GM23248 (cell line): ENCODE results near the gene RBFOX1. TPM values are rescaled to one million over a fixed set of nuclear protein-coding genes. Genes with fewer than 3 reads are reported as not detected.

ENCODE experiments used
- DNase-seq: peaks from one replicate; pipeline ENCODE4 v3.0.0-alpha.2; 2015
- H2AFZ ChIP-seq: fragments of 200-600 bp; sonication (generic); 2 replicates; pipeline ENCODE4 v1.6.1; 2016; ENCODE audit warnings: antibody characterized with exemption
- H3F3A ChIP-seq: fragments of 200-600 bp; sonication (generic); 2 replicates; pipeline ENCODE4 v1.6.1; 2016; ENCODE audit warnings: mild to moderate bottlenecking, antibody characterized with exemption, mixed run types; ENCODE audit not compliant: insufficient read depth
- H3K27ac ChIP-seq: fragments of 200-600 bp; sonication (generic); 2 replicates; pipeline ENCODE4 v1.5.1; 2016; ENCODE audit warnings: mild to moderate bottlenecking
- H3K27me3 ChIP-seq: fragments of 200-600 bp; sonication (generic); replicated peaks from 2 replicates; pipeline ENCODE4 v1.6.1; 2016; ENCODE audit warnings: mild to moderate bottlenecking; ENCODE audit not compliant: insufficient read depth
- H3K36me3 ChIP-seq: fragments of 200-600 bp; sonication (generic); 2 replicates; pipeline ENCODE4 v1.6.1; 2016; ENCODE audit warnings: low read depth, mild to moderate bottlenecking
- H3K4me1 ChIP-seq: fragments of 200-600 bp; sonication (generic); 2 replicates; pipeline ENCODE4 v1.6.1; 2016; ENCODE audit warnings: mild to moderate bottlenecking; ENCODE audit not compliant: insufficient read depth
- H3K4me2 ChIP-seq: fragments of 200-600 bp; sonication (generic); one replicate; pipeline ENCODE4 v1.6.1; 2016; ENCODE audit warnings: mild to moderate bottlenecking; ENCODE audit not compliant: unreplicated experiment
- H3K4me3 ChIP-seq: fragments of 200-600 bp; sonication (generic); 2 replicates; pipeline ENCODE4 v1.5.1; 2016; ENCODE audit warnings: mild to moderate bottlenecking
- H3K79me2 ChIP-seq: fragments of 200-600 bp; sonication (generic); 2 replicates; pipeline ENCODE4 v1.6.1; 2016; ENCODE audit warnings: mild to moderate bottlenecking; ENCODE audit not compliant: insufficient read depth
- H3K9ac ChIP-seq: fragments of 200-600 bp; sonication (generic); 2 replicates; pipeline ENCODE4 v1.6.1; 2016; ENCODE audit warnings: mild to moderate bottlenecking
- H3K9me2 ChIP-seq: fragments of 200-600 bp; sonication (generic); 2 replicates; pipeline ENCODE4 v1.6.1; 2016; ENCODE audit warnings: mixed run types, mild to moderate bottlenecking, moderate library complexity; ENCODE audit not compliant: insufficient read depth
- H3K9me3 ChIP-seq: fragments of 200-600 bp; sonication (generic); one replicate; pipeline ENCODE4 v1.6.1; 2017; ENCODE audit warnings: low read depth
- H4K20me1 ChIP-seq: fragments of 200-600 bp; sonication (generic); 2 replicates; pipeline ENCODE4 v1.6.0; 2016; ENCODE audit not compliant: insufficient read depth
- EZH2 ChIP-seq: fragments of 200-600 bp; sonication (generic); IDR thresholded peaks from 2 replicates; pipeline ENCODE4 v1.6.1; 2018; ENCODE audit warnings: antibody characterized with exemption, mild to moderate bottlenecking; ENCODE audit not compliant: insufficient read depth, poor library complexity, severe bottlenecking
- EZH2phosphoT487 ChIP-seq: fragments of 200-600 bp; sonication (generic); IDR thresholded peaks from 2 replicates; pipeline ENCODE4 v1.6.1; 2018; ENCODE audit warnings: antibody characterized with exemption, moderate library complexity, mild to moderate bottlenecking, low read depth; ENCODE audit not compliant: insufficient read depth
- WGBS, 2 experiments: methylation state at CpG; one replicate each; pipeline ENCODE4 v1.1.6; 2015 to 2017; ENCODE audit warnings: low lambda C conversion rate in 2 of 2, low coverage in 1 of 2; ENCODE audit errors: missing lambda C conversion rate in 2 of 2; 5-methylcytosine and 5-hydroxymethylcytosine counted together
- in situ Hi-C: fragments of 300-500 bp; cut with MboI; formaldehyde crosslinking; loops from 2 replicates; pipeline ENCODE4 v1.15.0; 2020
- polyA plus RNA-seq: library from polyadenylated mRNA; unstranded; fragments of >200 nt; fragmentation: Nextera tagmentation; extraction: Ambion mirVana; gene quantifications from 2 replicates; pipeline ENCODE4 v1.2.1, GENCODE V29; 2016
- total RNA-seq: library from RNA; depleted of rRNA; stranded (reverse); fragments of >200 nt; shearing (Covaris generic); gene quantifications from 2 replicates; pipeline ENCODE4 v1.2.3, GENCODE V29; 2014

The RBFOX1 gene
- total and polyA plus RNA-seq, 2 experiments from 2014 or later: not detected

GRCh38 chr16:7471268-7471667, 138.6 kb downstream of the RBFOX1 start:
- no CpG with 5 or more reads among the region's 1 CpG for WGBS, 2 experiments
- Histone ChIP-seq H3K36me3 (no peaks in the 10 kb centered on the region), H4K20me1 (no peaks in the 10 kb centered on the region), H2AFZ (no peak overlapping the region), H3K4me1 (no peaks in the 10 kb centered on the region), H3K4me3 (no peak overlapping the region), H3F3A (no peaks in the 10 kb centered on the region), H3K79me2 (no peaks in the 10 kb centered on the region), H3K27me3 (no peaks in the 10 kb centered on the region), H3K9ac (no peak overlapping the region), H3K9me2 (no peaks in the 10 kb centered on the region), H3K27ac (no peak overlapping the region), H3K9me3 (no peaks in the 10 kb centered on the region), H3K4me2 (no peak overlapping the region)
- TF ChIP-seq EZH2 (no peak), EZH2phosphoT487 (no peak)
- in situ Hi-C loops: no loop called here
- DNase-seq: no peak

GRCh38 chr16:7482032-7482431, 149.4 kb downstream of the RBFOX1 start:
- no peak for TF ChIP-seq EZH2
- TF ChIP-seq EZH2phosphoT487: no peak
- H3K9me2 ChIP-seq: no peaks in the 10 kb centered on the region
- no peaks in the 10 kb centered on the region for H3K4me1 ChIP-seq
- H2AFZ ChIP-seq: no peak overlapping the region
- no peak overlapping the region for H3K4me2 ChIP-seq
- no peak overlapping the region for H3K9ac ChIP-seq
- in situ Hi-C loops: no loop called here
- H3K4me3 ChIP-seq: no peak overlapping the region
- H3K27me3 ChIP-seq: no peaks in the 10 kb centered on the region
- no peaks in the 10 kb centered on the region for H3K79me2 ChIP-seq
- no peaks in the 10 kb centered on the region for H3F3A ChIP-seq
- DNase-seq: no peak
- H3K36me3 ChIP-seq: no peaks in the 10 kb centered on the region
- 32 to 35% methylated on average over 10 of the region's 10 CpGs for WGBS, 2 experiments
- H3K27ac ChIP-seq: no peak overlapping the region
- H4K20me1 ChIP-seq: no peaks in the 10 kb centered on the region
- no peaks in the 10 kb centered on the region for H3K9me3 ChIP-seq

- no peaks in the 10 kb centered on the region for H3K9me2 ChIP-seq
- no peaks in the 10 kb centered on the region for H3K27me3 ChIP-seq
- no peak overlapping the region for H3K4me3 ChIP-seq
- no peaks in the 10 kb centered on the region for H4K20me1 ChIP-seq
- H3K79me2 ChIP-seq: no peaks in the 10 kb centered on the region
- H3K4me1 ChIP-seq: no peaks in the 10 kb centered on the region
- no peak for DNase-seq
- no peak overlapping the region for H3K27ac ChIP-seq
- H3K4me2 ChIP-seq: no peak overlapping the region
- no peak overlapping the region for H3K9ac ChIP-seq
- H3K36me3 ChIP-seq: no peaks in the 10 kb centered on the region
- no peak overlapping the region for H2AFZ ChIP-seq
- no peak for TF ChIP-seq EZH2phosphoT487
- no peak for TF ChIP-seq EZH2
- 14 to 16% methylated on average over 9 to 10 of the region's 10 CpGs for WGBS, 2 experiments
- no peaks in the 10 kb centered on the region for H3F3A ChIP-seq
- no peaks in the 10 kb centered on the region for H3K9me3 ChIP-seq
- in situ Hi-C loops: no loop called here
These were observed 150.1 kb downstream of the RBFOX1 start for GRCh38 chr16:7482596-7483290.

- TF ChIP-seq EZH2: no peak
- no peak overlapping the region for H3K9ac ChIP-seq
- no peak for DNase-seq
- H3F3A ChIP-seq: no peaks in the 10 kb centered on the region
- H3K79me2 ChIP-seq: no peaks in the 10 kb centered on the region
- H3K4me1 ChIP-seq: no peaks in the 10 kb centered on the region
- no peaks in the 10 kb centered on the region for H3K9me2 ChIP-seq
- WGBS, 2 experiments: 38 to 42% methylated on average over 12 of the region's 12 CpGs
- H3K27ac ChIP-seq: no peak overlapping the region
- in situ Hi-C loops: no loop called here
- no peaks in the 10 kb centered on the region for H3K9me3 ChIP-seq
- H2AFZ ChIP-seq: no peak overlapping the region
- H3K36me3 ChIP-seq: no peaks in the 10 kb centered on the region
- H3K4me3 ChIP-seq: no peak overlapping the region
- no peaks in the 10 kb centered on the region for H4K20me1 ChIP-seq
- H3K4me2 ChIP-seq: no peak overlapping the region
- H3K27me3 ChIP-seq: no peaks in the 10 kb centered on the region
These were observed 155.1 kb downstream of the RBFOX1 start for GRCh38 chr16:7487574-7488323.
